Pons (tissue), 1 donor: ENCODE data around the gene KDELR1.

Experiments used
- DNase-seq: peaks from one replicate; pipeline ENCODE4 v3.0.0-alpha.2; 2016; ENCODE audit warnings: low spot score

KDELR1 gene

DNA sequence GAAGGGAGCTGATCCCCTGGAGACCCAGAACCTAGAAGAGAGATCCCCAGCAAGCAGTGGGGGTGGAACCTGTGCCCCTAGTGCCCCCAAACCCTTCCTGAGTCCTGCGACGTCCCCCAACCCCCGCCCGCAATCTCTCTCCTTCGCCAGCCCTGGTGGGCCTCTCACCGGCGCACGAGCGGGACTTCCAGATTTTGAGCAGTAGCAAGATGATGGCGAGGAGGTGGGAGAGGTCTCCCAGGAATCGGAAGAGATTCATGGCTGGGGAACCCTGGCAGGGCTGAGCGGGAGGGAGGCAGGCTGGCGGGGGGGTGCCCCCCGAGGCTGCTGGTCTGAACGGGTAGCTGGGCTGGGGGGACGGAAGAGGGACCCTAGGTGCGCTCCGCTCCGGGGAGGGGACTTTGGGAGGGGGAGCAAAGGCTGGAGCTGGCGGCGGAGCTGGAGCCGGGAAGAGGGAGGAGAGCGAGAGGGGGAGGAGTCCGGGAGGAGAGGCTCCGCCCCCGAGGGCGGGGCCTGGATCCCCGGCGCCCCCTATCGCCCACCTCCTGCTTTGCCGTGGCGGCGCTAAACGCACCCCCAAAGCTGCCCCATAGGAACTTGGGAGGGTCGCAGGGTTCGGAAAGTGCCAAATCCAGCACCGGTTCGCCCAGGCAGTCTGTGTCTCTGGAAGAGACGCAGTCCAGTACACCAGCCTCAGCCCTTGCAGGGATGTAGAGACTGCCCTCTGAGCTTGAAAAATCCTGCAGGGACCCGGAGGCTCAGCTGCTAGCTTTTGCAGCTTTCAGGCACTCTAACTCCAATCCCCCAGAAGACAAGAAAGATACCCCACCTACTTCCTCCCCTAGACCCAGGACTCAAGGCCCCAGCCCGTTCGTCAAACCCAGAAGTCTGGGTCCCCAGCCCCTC, at the start of gene KDELR1:
KDELR1 (minus strand) TSS at position 452 of the 906 bp plus-strand sequence; CDS start at position 259, 193 bp downstream.
- peak; percentile 76 for DNase-seq

DNA sequence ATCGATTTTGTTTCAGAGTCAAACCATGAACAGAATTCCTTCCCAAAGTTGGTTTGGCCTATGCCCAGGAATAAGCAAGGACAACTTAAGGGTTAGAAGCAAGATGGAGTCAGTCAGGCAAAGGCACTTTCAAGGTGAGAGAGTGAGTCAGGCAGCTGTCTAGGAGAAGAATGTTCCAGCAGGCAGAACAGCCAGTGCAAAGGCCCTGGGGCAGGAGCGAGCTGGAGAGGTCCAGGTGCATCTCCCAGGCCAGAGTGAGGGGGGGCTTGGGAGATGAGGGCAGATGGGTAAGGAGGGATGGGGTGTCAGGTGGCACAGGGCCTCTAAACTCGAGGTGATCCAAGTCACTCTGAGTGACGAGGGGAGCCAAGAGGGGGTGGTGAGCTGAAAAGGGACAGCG, 45.2 kb upstream of the KDELR1 start:
- no peak for DNase-seq

DNA sequence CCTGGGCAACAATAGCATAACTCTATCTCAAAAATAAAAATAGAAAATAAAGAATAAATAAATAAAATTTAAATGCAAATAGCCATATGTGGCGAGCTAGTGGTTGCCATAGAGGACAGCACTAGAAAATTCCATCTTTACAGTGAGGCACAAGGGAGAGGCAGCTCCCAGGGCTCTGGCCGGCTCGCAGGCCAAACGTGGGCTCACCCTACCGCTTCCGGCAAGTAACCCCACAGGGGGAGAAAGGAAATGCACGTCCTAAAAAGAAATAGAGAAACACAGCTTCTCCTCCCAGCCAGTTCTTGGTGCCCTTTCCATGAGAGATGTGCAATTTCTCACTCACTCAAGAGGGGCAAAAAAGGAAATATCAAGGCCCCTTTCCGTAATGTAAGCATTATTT, 42.0 kb upstream of the KDELR1 start:
- DNase-seq, result no peak

DNA sequence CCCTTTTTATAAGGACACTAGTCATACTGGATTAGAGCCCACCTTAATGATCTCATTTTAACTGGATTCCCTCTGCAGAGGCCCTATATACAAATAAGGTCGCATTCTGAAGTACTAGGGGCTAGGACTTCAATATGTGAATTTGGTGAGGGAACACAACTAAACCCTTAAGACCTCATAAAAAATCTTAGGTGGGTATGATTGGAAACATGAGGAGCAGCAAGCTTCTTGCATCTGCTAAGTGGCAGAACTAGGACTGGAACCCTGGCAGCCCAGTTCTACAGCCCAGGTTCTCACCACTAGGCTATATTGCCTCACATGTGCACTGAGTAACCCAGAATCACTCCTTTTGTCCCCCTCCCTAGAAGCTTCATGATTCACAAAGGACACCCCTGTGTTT, 37.3 kb upstream of the KDELR1 start:
- DNase-seq, result no peak

DNA sequence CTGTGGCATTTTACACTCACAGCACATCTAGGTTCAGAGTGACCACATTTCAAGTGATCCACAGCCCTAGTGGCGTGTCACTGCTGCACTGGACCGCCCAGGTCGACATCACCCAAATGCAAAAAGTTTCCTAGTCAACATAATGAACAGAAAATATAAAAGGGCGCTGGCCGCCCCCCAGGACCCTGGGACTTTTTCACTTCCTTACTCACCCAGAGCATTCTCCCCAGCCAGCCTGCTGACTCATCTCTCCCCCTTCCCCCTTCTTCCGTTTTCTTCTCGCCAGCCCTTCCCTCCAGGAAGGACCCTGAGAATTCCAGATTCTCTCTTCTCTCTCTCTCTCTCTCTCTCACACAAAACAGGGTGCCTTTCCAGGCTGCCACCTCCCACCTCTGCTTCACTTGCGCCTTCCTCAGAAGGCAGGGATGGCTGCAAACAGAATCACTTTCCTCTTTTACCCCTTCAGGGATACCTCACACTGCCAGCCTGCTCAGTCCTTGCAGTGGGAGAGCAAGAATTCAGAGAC, 33.4 kb upstream of the KDELR1 start:
- peak; percentile 31 for DNase-seq

DNA sequence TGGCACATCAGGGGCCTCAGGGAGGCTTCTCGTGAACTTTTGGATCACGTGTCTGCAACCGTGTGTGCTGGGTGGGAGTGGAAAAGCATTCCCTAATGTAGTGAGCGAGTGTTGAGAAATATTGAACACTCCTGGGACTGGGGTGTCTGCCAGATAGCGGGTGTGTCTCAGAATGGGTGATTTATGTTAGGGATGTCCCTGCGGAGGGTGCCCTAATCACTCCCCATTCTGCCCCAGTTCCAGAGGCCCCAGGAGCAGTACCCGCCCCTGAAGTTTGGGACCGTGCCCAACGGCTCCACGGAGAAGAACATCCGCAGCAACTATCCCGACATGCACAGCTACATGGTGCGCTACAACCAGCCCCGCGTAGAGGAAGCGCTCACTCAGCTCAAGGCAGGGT, 30.2 kb upstream of the KDELR1 start:
- DNase-seq, result no peak

DNA sequence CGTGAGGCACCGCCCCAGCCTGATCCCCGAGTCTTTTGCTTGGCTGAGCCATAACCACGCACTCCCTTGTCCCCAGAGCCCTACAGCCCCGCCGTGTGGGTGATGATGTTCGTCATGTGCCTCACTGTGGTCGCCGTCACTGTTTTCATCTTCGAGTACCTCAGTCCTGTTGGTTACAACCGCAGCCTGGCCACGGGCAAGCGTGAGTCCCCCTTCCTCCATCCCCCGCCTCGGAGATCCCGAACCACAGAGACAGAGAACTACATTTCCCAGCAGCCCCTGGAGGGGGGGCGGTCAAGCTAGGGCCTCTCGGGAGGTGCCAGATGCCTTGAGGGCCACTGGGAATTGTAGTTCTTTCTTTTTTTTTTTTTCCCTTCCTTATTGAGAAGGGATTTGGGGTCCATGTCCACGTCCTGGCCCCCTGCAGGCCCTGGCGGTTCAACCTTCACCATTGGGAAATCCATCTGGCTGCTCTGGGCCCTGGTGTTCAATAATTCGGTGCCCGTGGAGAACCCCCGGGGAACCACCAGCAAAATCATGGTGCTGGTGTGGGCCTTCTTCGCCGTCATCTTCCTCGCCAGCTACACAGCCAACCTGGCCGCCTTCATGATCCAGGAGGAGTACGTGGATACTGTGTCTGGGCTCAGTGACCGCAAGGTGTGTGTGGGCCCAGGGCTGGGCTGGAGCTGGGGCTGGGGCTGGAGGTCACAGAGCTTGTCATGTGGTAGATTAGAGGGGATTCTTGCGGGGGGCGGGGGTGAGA, 28.0 kb upstream of the KDELR1 start:
- peak; percentile 60 for DNase-seq

DNA sequence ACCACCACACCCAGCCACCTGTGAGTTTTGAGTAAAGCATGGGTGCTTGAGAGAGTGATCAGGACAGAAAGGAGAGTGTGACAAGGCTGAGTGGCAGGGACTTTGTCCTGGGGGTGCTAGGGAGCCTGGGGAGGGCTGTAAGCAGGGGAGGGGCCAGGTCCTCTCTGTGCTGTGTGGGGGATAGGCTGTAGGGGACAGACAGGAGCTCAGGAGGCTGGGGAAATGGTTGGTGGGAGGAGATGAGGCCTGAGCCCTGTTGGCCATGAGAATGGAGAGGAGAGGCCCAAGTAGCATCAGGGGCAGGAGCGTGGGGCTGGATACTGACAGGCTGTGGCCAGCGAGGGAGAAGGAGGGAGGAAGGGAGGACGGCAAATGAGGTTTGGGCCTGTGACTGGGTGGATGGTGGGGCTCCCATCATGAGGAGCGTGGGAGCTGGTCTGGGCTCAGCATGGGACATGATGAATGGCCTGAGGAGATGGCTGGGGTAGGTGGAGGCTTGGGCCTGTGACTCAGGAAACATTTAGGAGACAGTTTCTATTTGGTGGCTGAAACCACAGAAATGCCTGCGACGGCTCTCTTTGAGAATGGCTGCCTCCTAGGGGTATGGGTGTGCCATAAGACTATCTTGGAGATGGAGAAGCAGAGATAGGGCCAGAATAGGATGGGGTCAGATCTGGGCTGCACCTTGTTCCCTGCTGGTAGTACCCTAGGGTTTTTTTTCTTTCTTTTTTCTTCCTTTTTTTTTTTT, 27.1 kb upstream of the KDELR1 start:
- DNase-seq, result no peak

DNA sequence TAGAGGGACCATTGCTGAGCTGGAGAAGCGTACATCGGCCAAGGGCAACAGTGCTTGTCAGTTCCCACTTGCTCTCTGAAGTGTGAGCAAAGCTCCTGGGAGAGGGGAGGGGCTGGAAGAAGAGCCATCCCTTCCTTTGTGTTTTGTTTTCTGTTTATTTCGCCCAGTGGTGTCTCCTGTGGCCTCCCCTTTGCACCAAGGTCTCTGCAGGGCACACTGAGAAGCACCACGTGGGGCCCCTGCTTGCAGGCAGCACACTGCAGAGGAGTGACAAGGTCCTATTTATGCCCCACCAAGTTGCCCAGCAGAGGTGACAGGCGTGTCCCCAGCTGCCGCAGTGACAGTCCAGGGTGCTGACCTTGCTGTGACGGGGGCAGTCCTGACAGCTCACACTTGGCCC, 26.1 kb upstream of the KDELR1 start:
- no peak for DNase-seq

DNA sequence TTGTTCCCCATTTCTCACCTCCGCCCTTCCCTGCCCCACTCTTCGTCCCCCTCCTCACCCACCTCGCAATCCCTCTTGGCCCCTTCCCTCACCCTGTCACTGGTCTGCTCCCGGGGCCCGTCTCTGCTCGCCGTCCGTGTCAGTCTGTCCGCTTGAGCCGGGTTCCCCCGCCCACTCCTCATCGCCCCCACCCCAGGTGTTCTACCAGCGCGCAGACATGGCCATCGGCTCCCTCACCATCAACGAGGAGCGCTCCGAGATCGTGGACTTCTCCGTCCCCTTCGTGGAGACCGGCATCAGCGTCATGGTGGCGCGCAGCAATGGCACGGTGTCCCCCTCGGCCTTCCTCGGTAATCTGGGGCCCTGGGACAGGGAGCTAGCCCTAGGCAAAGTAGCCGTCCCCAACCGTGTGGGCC, 24.5 kb upstream of the KDELR1 start:
- no peak for DNase-seq

DNA sequence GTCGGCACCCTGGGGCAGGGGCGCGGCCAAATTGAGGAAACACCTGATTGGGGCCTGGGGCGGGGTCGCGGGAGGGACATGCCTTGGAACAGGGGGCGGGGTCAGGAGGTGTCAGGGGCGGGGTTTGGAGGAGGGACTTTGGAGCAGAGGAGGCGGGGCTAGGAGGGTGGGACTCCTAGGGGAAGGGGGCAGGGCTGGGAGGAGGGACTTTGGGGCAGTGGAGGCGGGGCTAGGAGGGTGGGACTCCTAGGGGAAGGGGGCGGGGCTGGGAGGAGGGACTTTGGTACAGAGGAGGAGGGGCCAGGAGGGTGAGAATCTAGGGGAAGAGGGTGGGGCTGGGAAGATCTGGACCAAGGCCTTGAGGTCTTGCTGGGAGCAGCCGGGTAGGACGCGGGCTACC, 24.0 kb upstream of the KDELR1 start:
- peak; percentile 41 for DNase-seq

DNA sequence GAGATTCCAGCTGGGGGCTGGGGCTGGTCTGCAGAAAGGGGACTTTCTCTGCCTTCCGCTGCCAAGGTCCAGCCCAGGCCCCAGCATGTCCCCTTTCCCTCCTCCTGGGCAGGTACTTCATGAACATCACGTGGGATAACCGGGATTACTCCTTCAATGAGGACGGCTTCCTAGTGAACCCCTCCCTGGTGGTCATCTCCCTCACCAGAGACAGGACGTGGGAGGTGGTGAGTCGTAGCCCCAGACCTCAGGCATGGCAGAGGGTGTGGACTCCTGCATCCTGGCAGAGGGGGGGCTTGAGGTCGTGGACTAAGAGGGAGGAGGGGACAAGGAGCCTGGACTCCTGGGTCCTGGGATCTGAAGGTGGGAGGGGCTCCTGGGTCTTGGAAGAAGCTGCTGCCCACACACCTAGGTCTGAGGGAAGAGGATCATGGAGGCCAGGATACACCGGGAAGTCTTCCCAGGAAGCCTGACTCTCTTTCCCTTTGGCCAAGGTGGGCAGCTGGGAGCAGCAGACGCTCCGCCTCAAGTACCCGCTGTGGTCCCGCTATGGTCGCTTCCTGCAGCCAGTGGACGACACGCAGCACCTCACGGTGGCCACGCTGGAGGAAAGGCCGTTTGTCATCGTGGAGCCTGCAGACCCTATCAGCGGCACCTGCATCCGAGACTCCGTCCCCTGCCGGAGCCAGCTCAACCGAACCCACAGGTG, 22.7 kb upstream of the KDELR1 start:
- DNase-seq, result no peak

DNA sequence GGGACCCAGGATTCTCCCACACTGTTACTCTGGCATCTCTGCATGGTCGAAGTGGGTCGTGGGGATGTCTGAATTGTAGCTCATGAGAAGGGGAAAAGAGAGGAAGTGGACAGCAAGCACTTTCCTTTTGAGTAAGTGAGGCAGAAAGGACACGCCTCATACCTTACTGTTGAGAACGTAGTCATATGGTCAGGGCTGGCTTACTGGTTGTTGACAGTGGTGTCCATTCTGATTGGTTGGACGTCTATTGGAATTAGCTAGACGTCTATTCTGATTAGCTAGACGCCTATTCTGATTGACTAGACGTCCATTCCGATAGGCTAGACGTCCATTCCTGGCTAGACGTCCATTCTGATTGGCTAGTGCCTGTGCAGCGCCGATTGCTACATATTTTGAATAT, 14.5 kb upstream of the KDELR1 start:
- no peak for DNase-seq

DNA sequence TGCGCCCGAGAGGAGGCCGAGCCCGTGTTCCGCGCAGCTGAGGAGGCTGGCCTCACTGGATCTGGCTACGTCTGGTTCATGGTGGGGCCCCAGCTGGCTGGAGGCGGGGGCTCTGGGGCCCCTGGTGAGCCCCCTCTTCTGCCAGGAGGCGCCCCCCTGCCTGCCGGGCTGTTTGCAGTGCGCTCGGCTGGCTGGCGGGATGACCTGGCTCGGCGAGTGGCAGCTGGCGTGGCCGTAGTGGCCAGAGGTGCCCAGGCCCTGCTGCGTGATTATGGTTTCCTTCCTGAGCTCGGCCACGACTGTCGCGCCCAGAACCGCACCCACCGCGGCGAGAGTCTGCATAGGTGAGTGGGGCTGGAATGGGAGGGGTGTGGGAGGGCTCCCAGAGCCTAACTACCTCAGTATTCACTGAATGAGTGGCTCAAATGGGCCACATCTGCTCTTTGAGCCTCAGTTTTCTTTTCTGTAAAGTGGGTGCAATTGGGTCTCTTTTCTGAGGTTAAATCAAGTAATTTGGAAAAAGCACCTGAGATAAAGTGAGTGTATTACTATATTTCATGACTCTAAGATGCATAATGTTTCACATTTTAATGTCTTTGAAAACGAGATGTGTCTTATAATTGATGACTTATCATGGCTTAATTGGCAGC, 13.8 kb upstream of the KDELR1 start:
- DNase-seq, result no peak

DNA sequence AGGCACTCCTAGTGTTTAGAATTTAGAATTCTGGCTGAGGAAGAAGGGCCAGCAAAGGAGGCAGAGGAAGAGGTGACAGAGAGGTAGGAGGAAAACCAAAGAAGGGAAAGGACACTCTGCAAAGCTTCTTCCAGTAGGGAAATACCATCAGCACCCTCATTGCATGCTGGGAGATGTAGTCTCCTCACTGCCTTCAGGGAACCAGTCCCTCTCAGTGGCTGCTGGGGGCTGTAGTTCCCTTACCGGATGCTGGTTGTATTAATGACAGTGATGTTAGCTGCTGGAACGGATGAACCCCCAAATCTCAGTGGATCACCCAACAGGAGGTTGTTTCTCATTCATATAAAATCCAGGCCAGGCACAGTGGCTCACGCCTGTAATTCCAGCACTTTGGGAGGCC, 12.3 kb upstream of the KDELR1 start:
- peak; percentile 62 for DNase-seq

DNA sequence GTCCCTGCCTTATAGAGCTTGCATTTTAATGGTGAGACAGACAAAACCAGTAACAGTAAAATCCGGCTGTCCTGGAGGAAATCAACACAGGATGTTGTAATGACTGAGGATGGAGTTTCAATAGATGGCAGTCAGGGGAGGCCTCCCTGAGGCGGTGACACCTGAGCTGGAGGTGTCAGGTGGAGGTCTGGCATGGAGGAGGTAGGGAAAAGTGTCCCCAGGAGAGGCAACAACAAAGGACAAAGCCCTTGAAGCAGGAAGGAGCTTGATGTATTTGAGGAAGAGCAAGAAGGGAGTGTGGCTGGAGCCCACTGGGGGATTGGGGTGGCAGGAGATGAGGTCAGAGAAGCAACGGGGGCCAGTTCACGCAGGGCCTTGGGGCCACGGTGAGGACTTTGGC, 9.9 kb upstream of the KDELR1 start:
- no peak for DNase-seq

DNA sequence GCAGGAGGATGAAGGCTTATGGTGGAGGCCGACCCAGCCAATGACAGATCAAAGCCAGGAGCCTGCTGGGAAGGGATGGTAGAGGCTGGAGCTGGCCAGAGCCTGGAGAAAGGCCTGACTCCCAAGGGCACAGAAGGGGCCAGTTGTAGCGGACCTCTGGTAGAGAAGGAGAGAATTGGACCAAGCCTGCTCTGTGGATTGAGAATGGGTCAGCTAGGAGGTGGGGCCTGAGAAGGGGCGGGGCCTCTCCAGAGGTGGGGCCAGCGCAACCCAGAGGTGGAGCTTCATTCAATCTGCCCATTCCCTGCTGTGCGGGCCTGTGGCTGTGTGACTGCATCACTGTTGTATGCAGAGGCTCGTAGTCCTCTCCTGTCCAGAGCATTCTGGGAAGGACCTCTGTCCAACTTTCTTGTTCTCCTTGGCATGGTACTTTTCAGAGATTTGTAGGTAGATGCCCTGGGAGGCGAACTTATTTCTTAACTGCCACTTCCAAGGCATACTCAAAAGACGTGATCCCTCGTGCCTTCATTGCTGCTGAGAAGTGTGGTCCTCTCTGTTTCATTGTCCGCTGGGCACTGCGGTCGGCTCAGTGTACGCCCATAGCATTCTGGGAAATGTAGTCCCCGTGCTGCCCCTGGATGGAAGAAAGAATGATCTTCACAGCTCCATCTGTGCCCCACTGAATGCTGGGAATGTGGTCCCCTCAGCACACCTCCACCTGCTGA, 8.8 kb upstream of the KDELR1 start:
- no peak for DNase-seq

DNA sequence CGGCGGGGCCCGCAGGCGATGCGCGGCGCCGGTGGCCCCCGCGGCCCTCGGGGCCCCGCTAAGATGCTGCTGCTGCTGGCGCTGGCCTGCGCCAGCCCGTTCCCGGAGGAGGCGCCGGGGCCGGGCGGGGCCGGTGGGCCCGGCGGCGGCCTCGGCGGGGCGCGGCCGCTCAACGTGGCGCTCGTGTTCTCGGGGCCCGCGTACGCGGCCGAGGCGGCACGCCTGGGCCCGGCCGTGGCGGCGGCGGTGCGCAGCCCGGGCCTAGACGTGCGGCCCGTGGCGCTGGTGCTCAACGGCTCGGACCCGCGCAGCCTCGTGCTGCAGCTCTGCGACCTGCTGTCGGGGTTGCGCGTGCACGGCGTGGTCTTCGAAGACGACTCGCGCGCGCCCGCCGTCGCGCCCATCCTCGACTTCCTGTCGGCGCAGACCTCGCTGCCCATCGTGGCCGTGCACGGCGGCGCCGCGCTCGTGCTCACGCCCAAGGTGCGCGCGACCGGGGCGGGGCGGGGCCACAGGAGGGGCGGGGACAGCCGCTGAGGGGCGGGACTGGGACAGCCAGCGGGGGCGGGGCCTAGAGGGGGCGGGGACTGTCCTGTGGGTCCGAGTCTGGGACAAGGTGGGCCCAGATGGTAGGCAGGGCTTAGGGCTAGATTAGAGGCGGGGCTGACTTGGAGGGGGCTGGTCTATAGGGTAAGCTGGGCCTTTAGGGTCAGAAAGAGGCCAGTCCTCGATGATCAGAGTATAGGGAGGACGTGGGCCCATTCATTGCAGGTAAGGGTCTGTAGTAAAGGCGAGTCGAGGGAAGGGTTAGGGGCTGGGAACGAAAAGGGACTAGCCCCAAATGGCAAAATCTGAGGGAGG, 7.3 kb upstream of the KDELR1 start:
- DNase-seq, result peak; percentile 17

DNA sequence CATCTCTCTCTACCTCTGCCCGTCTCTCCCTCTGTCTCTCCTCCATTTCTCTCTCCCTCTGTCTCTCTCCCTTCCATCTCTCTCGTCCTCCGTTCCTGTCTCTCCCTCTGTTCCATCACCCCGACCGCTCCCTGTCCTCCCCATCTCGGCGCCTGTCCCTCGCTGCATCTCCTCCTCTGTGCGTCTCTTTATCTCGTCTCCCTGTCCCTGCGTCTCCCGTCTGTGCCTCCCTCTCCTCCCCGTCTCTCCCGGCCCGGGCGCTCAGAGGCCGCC, 6.7 kb upstream of the KDELR1 start:
- DNase-seq, result no peak
